ENCODE data around the gene PPM1E.

DNA sequence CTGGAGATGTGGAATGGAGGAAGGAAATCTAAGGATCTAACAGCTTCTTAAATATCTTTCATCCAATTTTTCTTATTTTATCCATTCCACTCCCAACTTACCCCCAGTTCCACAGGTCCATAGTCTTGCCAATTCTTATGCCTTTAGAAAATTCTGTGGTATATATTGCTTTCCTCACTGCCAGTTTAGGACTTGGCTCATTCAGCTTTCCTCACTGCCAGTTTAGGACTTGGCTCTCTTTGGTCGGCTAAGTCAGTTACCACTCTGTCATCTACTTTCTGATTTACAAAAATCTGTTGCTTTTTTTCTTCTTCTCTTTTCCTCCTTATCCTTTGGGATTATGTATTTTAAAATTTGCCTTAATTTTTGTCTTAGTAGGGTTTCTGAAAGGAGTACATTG is 128.5 kb downstream of the PPM1E start:
- TF ChIP-seq POLR2A (IDR thresholded peaks at IDR 0.05) (no peak), CTCF (IDR thresholded peaks at IDR 0.05) (no peak)

Measured in heart left ventricle (tissue), 13 donors.